ENCODE results near the gene C1orf159.

Gene C1orf159

DNA sequence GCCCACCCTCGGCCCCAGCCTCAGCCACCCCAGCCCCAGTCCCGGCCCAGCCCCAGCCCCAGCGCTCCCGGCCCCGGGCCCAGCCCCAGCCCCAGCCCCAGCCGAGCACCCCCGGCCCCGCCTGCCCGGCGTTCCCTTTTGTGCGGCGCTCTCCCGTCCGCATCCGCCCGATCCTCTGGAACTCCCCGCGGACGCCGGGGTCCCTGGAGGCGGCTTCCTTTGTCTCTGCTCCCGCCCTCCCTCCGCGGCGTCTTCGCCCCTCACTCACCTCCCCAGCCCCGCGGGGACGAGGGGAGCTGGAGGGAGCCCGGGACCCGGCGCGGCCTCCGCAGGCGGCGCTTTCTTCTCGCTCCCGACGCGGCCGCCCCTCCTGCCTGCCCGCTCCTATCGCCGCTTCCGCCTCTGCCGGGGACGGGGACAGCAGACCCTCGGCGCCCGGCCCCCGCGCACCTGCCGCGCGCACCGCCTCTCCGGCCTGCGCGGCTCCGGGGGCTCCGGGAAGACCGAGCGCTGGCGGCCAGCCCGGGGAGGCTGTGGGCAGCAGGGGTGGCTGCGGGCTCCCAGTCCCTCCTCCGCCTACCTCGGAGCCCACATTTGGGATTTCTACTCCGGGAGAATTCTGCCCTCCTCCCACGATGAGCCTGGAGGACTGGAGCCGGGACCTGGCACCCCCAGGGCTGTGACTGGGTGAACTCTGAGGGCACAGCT, 82.0 kb downstream of the C1orf159 start:
- Histone ChIP-seq H3F3A (ENCODE audit: insufficient read depth, low read length) (no peaks in the 10 kb centered on the region), H3K4me2 (ENCODE audit: low read depth, low read length) (no peak overlapping the region), H3K36me3 (replicated peaks; ENCODE audit: insufficient read depth, low read length) (no peaks in the 10 kb centered on the region), H3K27me3 (replicated peaks; ENCODE audit: insufficient read depth, low read length) (peaks cover 69% of the 10 kb centered on the region), H3K4me3 (ENCODE audit: low read length) (no peak overlapping the region), H3K9ac (ENCODE audit: low read length) (no peak overlapping the region), H3K9me2 (replicated peaks; ENCODE audit: insufficient read depth, low read length) (no peaks in the 10 kb centered on the region), H3K27ac (ENCODE audit: low read length) (no peak overlapping the region), H3K79me2 (ENCODE audit: low read length) (no peaks in the 10 kb centered on the region), H3K9me3 (replicated peaks; ENCODE audit: insufficient read depth, low read length) (no peaks in the 10 kb centered on the region), H3K4me1 (ENCODE audit: low read length) (no peaks in the 10 kb centered on the region), H2AFZ (ENCODE audit: low read length) (no peak overlapping the region), H4K20me1 (ENCODE audit: insufficient read depth, low read length) (no peaks in the 10 kb centered on the region)
- TF ChIP-seq EZH2 (optimal IDR thresholded peaks at IDR 0.05; ENCODE audit: low read depth, low read length) = no peak
- TF ChIP-seq EZH2phosphoT487 (IDR thresholded peaks at IDR 0.05; ENCODE audit: low read length) = no peak
- no peak for TF ChIP-seq CTCF (IDR thresholded peaks at IDR 0.05; ENCODE audit: low read length)
- DNase-seq = no peak

- Histone ChIP-seq H3K4me1 (ENCODE audit: low read length) (no peaks in the 10 kb centered on the region), H3K9ac (ENCODE audit: low read length) (no peak overlapping the region), H3K4me2 (ENCODE audit: low read depth, low read length) (peak overlapping the region; percentile 79), H3K4me3 (ENCODE audit: low read length) (peak overlapping the region; percentile 43), H3K9me3 (replicated peaks; ENCODE audit: insufficient read depth, low read length) (no peaks in the 10 kb centered on the region), H3F3A (ENCODE audit: insufficient read depth, low read length) (no peaks in the 10 kb centered on the region), H3K79me2 (ENCODE audit: low read length) (no peaks in the 10 kb centered on the region), H3K27me3 (replicated peaks; ENCODE audit: insufficient read depth, low read length) (peaks cover 61% of the 10 kb centered on the region), H3K36me3 (replicated peaks; ENCODE audit: insufficient read depth, low read length) (no peaks in the 10 kb centered on the region), H3K9me2 (replicated peaks; ENCODE audit: insufficient read depth, low read length) (no peaks in the 10 kb centered on the region), H3K27ac (ENCODE audit: low read length) (no peak overlapping the region), H4K20me1 (ENCODE audit: insufficient read depth, low read length) (no peaks in the 10 kb centered on the region), H2AFZ (ENCODE audit: low read length) (peak overlapping the region; percentile 45; the same call in 1 of the 2 replicates)
- TF ChIP-seq EZH2phosphoT487 (IDR thresholded peaks at IDR 0.05; ENCODE audit: low read length) (no peak), CTCF (IDR thresholded peaks at IDR 0.05; ENCODE audit: low read length) (peak; percentile 68)
- peak; percentile 91 for DNase-seq
These were observed 82.8 kb downstream of the C1orf159 start for GRCh38 chr1:1033009-1033587.

DNA sequence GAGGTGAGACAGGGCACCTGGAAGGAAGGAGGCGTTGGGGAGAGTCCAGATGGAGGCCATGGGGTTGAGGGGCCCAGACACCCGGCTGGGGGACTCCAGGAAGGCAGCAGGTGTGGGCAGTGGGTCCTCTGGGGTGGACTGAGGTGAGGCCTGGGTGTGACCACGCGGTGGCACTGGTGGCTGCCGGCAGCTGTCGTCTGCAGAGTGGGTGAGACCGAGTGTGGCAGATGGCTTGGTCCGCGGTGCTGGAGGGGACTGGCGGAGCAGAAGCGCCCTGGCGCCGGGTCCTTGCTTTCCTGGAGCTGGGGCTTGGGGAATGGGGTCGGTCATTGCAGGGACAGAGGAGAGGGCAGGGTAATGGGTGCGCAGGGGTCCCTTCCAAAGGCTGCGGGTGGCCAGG, 83.5 kb downstream of the C1orf159 start:
- TF ChIP-seq EZH2phosphoT487 (IDR thresholded peaks at IDR 0.05; ENCODE audit: low read length) = no peak
- TF ChIP-seq CTCF (IDR thresholded peaks at IDR 0.05; ENCODE audit: low read length) = no peak
- TF ChIP-seq EZH2 (optimal IDR thresholded peaks at IDR 0.05; ENCODE audit: low read depth, low read length) = no peak
- Histone ChIP-seq H2AFZ (ENCODE audit: low read length) (peak overlapping the region; percentile 45; the same call in 1 of the 2 replicates), H3F3A (ENCODE audit: insufficient read depth, low read length) (no peaks in the 10 kb centered on the region), H3K4me2 (ENCODE audit: low read depth, low read length) (peak overlapping the region; percentile 79), H3K36me3 (replicated peaks; ENCODE audit: insufficient read depth, low read length) (no peaks in the 10 kb centered on the region), H3K4me1 (ENCODE audit: low read length) (no peaks in the 10 kb centered on the region), H3K27ac (ENCODE audit: low read length) (no peak overlapping the region), H3K4me3 (ENCODE audit: low read length) (peak overlapping the region; percentile 43; the same call in 1 of the 2 replicates), H4K20me1 (ENCODE audit: insufficient read depth, low read length) (no peaks in the 10 kb centered on the region), H3K9ac (ENCODE audit: low read length) (no peak overlapping the region), H3K27me3 (replicated peaks; ENCODE audit: insufficient read depth, low read length) (peaks cover 60% of the 10 kb centered on the region), H3K9me2 (replicated peaks; ENCODE audit: insufficient read depth, low read length) (no peaks in the 10 kb centered on the region), H3K9me3 (replicated peaks; ENCODE audit: insufficient read depth, low read length) (no peaks in the 10 kb centered on the region), H3K79me2 (ENCODE audit: low read length) (no peaks in the 10 kb centered on the region)
- DNase-seq = no peak
